Activated T-helper 1 cell treated with anti-CD3 and anti-CD28 coated beads, Interleukin-12 subunit alpha, Interleukin-12 subunit beta, Interleukin-2, Interleukin-4 antibody, amounts not matched to agents 30 ng/mL and 10 ng/mL and 1 ng/mL, durations not matched to agents 14 hours and 24 hours and 36 hours (primary cell): ENCODE measurements around the gene OBSL1. TPM values are rescaled to one million over a fixed set of nuclear protein-coding genes. Genes with fewer than 3 reads are reported as not detected.
A peak's percentile ranks its signal among the peaks of the same experiment; 100 is the strongest.

Source experiments
- DNase-seq: peaks from one replicate; pipeline ENCODE4 v3.0.0; 2021; ENCODE audit warnings: low spot score
- H3K27ac Mint-ChIP-seq: one replicate; pipeline ENCODE4 v1.8.0; 2021; ENCODE audit warnings: mild to moderate bottlenecking, mixed read lengths
- H3K27me3 Mint-ChIP-seq: one replicate; pipeline ENCODE4 v1.8.0; 2022; ENCODE audit warnings: mild to moderate bottlenecking, moderate library complexity, mixed read lengths; ENCODE audit not compliant: insufficient read depth
- H3K36me3 Mint-ChIP-seq: one replicate; pipeline ENCODE4 v1.8.0; 2021; ENCODE audit warnings: low read depth, mixed read lengths
- H3K4me1 Mint-ChIP-seq: one replicate; pipeline ENCODE4 v1.8.0; 2021; ENCODE audit warnings: low read depth, mixed read lengths
- H3K4me3 Mint-ChIP-seq: one replicate; pipeline ENCODE4 v1.8.0; 2021; ENCODE audit warnings: mild to moderate bottlenecking, moderate library complexity, mixed read lengths
- H3K9me3 Mint-ChIP-seq: one replicate; pipeline ENCODE4 v1.8.0; 2021; ENCODE audit warnings: mixed read lengths
- intact Hi-C: fragments of 100-400 bp; cut with micrococcal nuclease; formaldehyde crosslinking; loops from one replicate; pipeline ENCODE4 v1.15.1; 2024
- total RNA-seq: library from RNA; stranded (reverse); gene quantifications from 2 replicates; pipeline ENCODE4 v1.2.3, GENCODE V29; 2022

The OBSL1 gene
- 0.21 and 0.24 TPM in 2 replicates for total RNA-seq

GRCh38 chr2:219571311-219572236 is at the start of gene OBSL1:
Gene OBSL1 (minus strand): TSS chr2:219571539. CDS start chr2:219571232, 307 bp downstream.
- Mint-ChIP-seq H3K36me3 (no peaks in the 10 kb centered on the region), H3K27me3 (peaks cover 38% of the 10 kb centered on the region), H3K4me3 (no peak within 1 kb of the TSS)

GRCh38 chr2:219620546-219620945 is 49.2 kb upstream of the OBSL1 start:
- intact Hi-C loops, result no loop called here
- Mint-ChIP-seq H3K36me3 (no peaks in the 10 kb centered on the region), H3K9me3 (no peaks in the 10 kb centered on the region)

More at GRCh38 chr2:219571311-219572236, at the start of gene OBSL1:
- H3K9me3 Mint-ChIP-seq, result no peaks in the 10 kb centered on the region
- DNase-seq, result no peak
- no peaks in the 10 kb centered on the region for H3K4me1 Mint-ChIP-seq
- intact Hi-C loops, result no loop called here
- no peak within 1 kb of the TSS for H3K27ac Mint-ChIP-seq

GRCh38 chr2:219619235-219619634 is 47.9 kb upstream of the OBSL1 start:
- no peak overlapping the region for H3K27ac Mint-ChIP-seq
- no peak for DNase-seq

More at GRCh38 chr2:219620546-219620945, 49.2 kb upstream of the OBSL1 start:
- DNase-seq, result no peak
- H3K4me1 Mint-ChIP-seq, result no peaks in the 10 kb centered on the region
- no peak overlapping the region for H3K4me3 Mint-ChIP-seq
- H3K27me3 Mint-ChIP-seq, result peaks cover 16% of the 10 kb centered on the region
- H3K27ac Mint-ChIP-seq, result no peak overlapping the region

GRCh38 chr2:219618733-219619122 is 47.4 kb upstream of the OBSL1 start:
- H3K27me3 Mint-ChIP-seq, result peaks cover 7% of the 10 kb centered on the region

More at GRCh38 chr2:219619235-219619634, 47.9 kb upstream of the OBSL1 start:
- H3K36me3 Mint-ChIP-seq, result peaks cover 8% of the 10 kb centered on the region
- intact Hi-C loops, result no loop called here
- no peaks in the 10 kb centered on the region for H3K4me1 Mint-ChIP-seq
- no peaks in the 10 kb centered on the region for H3K9me3 Mint-ChIP-seq
- peaks cover 7% of the 10 kb centered on the region for H3K27me3 Mint-ChIP-seq
- H3K4me3 Mint-ChIP-seq, result no peak overlapping the region

GRCh38 chr2:219616550-219616949 is 45.2 kb upstream of the OBSL1 start:
- H3K4me1 Mint-ChIP-seq, result peaks cover 7% of the 10 kb centered on the region
- peaks cover 8% of the 10 kb centered on the region for H3K36me3 Mint-ChIP-seq
- H3K27me3 Mint-ChIP-seq, result peaks cover 6% of the 10 kb centered on the region
- no peak overlapping the region for H3K27ac Mint-ChIP-seq
- no peak overlapping the region for H3K4me3 Mint-ChIP-seq
- no peak for DNase-seq
- no peaks in the 10 kb centered on the region for H3K9me3 Mint-ChIP-seq
- intact Hi-C loops, result no loop called here

More at GRCh38 chr2:219618733-219619122, 47.4 kb upstream of the OBSL1 start:
- no peak overlapping the region for H3K27ac Mint-ChIP-seq
- H3K4me3 Mint-ChIP-seq, result no peak overlapping the region
- H3K9me3 Mint-ChIP-seq, result no peaks in the 10 kb centered on the region
- H3K4me1 Mint-ChIP-seq, result no peaks in the 10 kb centered on the region
- H3K36me3 Mint-ChIP-seq, result peaks cover 8% of the 10 kb centered on the region
- intact Hi-C loops, result no loop called here
- DNase-seq, result no peak

- no peak overlapping the region for H3K27ac Mint-ChIP-seq
- no peak overlapping the region for H3K4me3 Mint-ChIP-seq
- DNase-seq, result no peak
- H3K9me3 Mint-ChIP-seq, result no peaks in the 10 kb centered on the region
- H3K27me3 Mint-ChIP-seq, result peaks cover 2% of the 10 kb centered on the region
- intact Hi-C loops, result no loop called here
- H3K36me3 Mint-ChIP-seq, result peaks cover 11% of the 10 kb centered on the region
- peaks cover 7% of the 10 kb centered on the region for H3K4me1 Mint-ChIP-seq
Observed at GRCh38 chr2:219615894-219616293, 44.6 kb upstream of the OBSL1 start.

- Mint-ChIP-seq H3K27me3 (no peaks in the 10 kb centered on the region), H3K4me3 (no peak overlapping the region), H3K27ac (no peak overlapping the region), H3K36me3 (peaks cover 11% of the 10 kb centered on the region), H3K4me1 (peaks cover 7% of the 10 kb centered on the region), H3K9me3 (no peaks in the 10 kb centered on the region)
- intact Hi-C loops, result no loop called here
- DNase-seq, result no peak
Observed at GRCh38 chr2:219615036-219615435, 43.7 kb upstream of the OBSL1 start.

- no peaks in the 10 kb centered on the region for H3K27me3 Mint-ChIP-seq
- peaks cover 7% of the 10 kb centered on the region for H3K4me1 Mint-ChIP-seq
- DNase-seq, result no peak
- H3K27ac Mint-ChIP-seq, result no peak overlapping the region
- H3K4me3 Mint-ChIP-seq, result no peak overlapping the region
- peaks cover 11% of the 10 kb centered on the region for H3K36me3 Mint-ChIP-seq
- H3K9me3 Mint-ChIP-seq, result no peaks in the 10 kb centered on the region
- intact Hi-C loops, result no loop called here
Observed at GRCh38 chr2:219614076-219614860, 42.9 kb upstream of the OBSL1 start.

- H3K27ac Mint-ChIP-seq, result no peak overlapping the region
- H3K4me3 Mint-ChIP-seq, result no peak overlapping the region
- no peaks in the 10 kb centered on the region for H3K27me3 Mint-ChIP-seq
- H3K4me1 Mint-ChIP-seq, result peaks cover 7% of the 10 kb centered on the region
- no peaks in the 10 kb centered on the region for H3K9me3 Mint-ChIP-seq
- H3K36me3 Mint-ChIP-seq, result peaks cover 11% of the 10 kb centered on the region
- intact Hi-C loops, result no loop called here
- DNase-seq, result no peak
Observed at GRCh38 chr2:219613461-219614070, 42.2 kb upstream of the OBSL1 start.

GRCh38 chr2:219612577-219613286 is 41.4 kb upstream of the OBSL1 start:
- no peak for DNase-seq
- Mint-ChIP-seq H3K36me3 (peaks cover 11% of the 10 kb centered on the region), H3K4me1 (peaks cover 7% of the 10 kb centered on the region), H3K27me3 (no peaks in the 10 kb centered on the region), H3K27ac (peak overlapping the region; percentile 3), H3K4me3 (no peak overlapping the region), H3K9me3 (no peaks in the 10 kb centered on the region)
- intact Hi-C loops, result no loop called here

GRCh38 chr2:219611866-219612576 is 40.7 kb upstream of the OBSL1 start:
- Mint-ChIP-seq H3K27me3 (no peaks in the 10 kb centered on the region), H3K4me1 (peaks cover 7% of the 10 kb centered on the region), H3K36me3 (peaks cover 13% of the 10 kb centered on the region), H3K27ac (peak overlapping the region; percentile 3), H3K4me3 (no peak overlapping the region), H3K9me3 (no peaks in the 10 kb centered on the region)
- intact Hi-C loops, result no loop called here
- DNase-seq, result no peak

- intact Hi-C loops, result no loop called here
- DNase-seq, result no peak
- H3K36me3 Mint-ChIP-seq, result peaks cover 16% of the 10 kb centered on the region
- H3K4me1 Mint-ChIP-seq, result peaks cover 7% of the 10 kb centered on the region
- H3K27me3 Mint-ChIP-seq, result no peaks in the 10 kb centered on the region
- no peak overlapping the region for H3K4me3 Mint-ChIP-seq
- H3K9me3 Mint-ChIP-seq, result no peaks in the 10 kb centered on the region
- no peak overlapping the region for H3K27ac Mint-ChIP-seq
Observed at GRCh38 chr2:219611306-219611705, 40.0 kb upstream of the OBSL1 start.
